Brain microvascular endothelial cell (primary cell): Measurements from ENCODE around the gene ANKRD55.

ENCODE experiments used
- DNase-seq: peaks from one replicate; pipeline ENCODE4 v3.0.0-alpha.2; 2020
- H3K27ac ChIP-seq: fragments of 250-450 bp; sonication (Bioruptor Pico); 2 replicates; pipeline ENCODE4 v1.5.1; 2020; ENCODE audit warnings: mild to moderate bottlenecking, moderate library complexity
- H3K27me3 ChIP-seq: fragments of 250-450 bp; sonication (Bioruptor Pico); replicated peaks from 2 replicates; pipeline ENCODE4 v1.5.1; 2020; ENCODE audit warnings: mild to moderate bottlenecking
- H3K36me3 ChIP-seq: fragments of 250-450 bp; sonication (Bioruptor Pico); replicated peaks from 2 replicates; pipeline ENCODE4 v1.5.1; 2020; ENCODE audit warnings: mild to moderate bottlenecking
- H3K4me3 ChIP-seq: 2 replicates; pipeline ENCODE4 v1.5.1; 2011; ENCODE audit warnings: low read depth, mild to moderate bottlenecking, control low read depth, low read length, moderate library complexity
- in situ Hi-C: cut with HindIII; loops from 2 replicates; pipeline ENCODE4 v1.10.0; 2017; ENCODE audit warnings: low sequenced_read_pairs, low pct_ligation_motif_present
- TF ChIP-seq, protein P1 (sequence below): IDR thresholded peaks from 2 replicates; pipeline ENCODE4 v1.5.1; 2011; ENCODE audit warnings: low read depth, mild to moderate bottlenecking, moderate library complexity, low read length, control low read depth, inconsistent platforms; ENCODE audit errors: missing control alignments

Gene ANKRD55

DNA sequence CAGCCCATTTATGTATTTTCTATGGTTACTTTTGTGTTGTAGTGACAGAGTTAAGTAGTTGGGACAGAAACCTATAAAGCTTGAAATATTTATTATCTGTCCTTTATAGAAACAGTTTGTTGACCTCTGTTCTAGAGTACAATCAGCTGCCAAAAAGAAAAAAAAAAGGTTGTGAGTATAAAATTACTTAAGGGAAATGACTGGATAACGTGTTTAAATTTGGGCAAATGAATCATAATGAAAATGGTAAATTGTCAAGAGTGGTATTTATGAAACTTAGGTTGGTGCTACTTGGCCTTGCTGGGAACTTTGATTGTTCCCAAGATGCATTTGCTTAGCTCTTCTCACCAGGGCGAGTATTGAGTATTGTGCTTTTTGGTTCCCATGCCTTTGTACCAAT, 168.1 kb downstream of the ANKRD55 start:
- no peak for DNase-seq
- no peaks in the 10 kb centered on the region for H3K36me3 ChIP-seq
- no peaks in the 10 kb centered on the region for H3K27me3 ChIP-seq
- in situ Hi-C loops: no loop called here
- no peak overlapping the region for H3K4me3 ChIP-seq
- H3K27ac ChIP-seq: no peak overlapping the region
- TF ChIP-seq, protein P1, sequence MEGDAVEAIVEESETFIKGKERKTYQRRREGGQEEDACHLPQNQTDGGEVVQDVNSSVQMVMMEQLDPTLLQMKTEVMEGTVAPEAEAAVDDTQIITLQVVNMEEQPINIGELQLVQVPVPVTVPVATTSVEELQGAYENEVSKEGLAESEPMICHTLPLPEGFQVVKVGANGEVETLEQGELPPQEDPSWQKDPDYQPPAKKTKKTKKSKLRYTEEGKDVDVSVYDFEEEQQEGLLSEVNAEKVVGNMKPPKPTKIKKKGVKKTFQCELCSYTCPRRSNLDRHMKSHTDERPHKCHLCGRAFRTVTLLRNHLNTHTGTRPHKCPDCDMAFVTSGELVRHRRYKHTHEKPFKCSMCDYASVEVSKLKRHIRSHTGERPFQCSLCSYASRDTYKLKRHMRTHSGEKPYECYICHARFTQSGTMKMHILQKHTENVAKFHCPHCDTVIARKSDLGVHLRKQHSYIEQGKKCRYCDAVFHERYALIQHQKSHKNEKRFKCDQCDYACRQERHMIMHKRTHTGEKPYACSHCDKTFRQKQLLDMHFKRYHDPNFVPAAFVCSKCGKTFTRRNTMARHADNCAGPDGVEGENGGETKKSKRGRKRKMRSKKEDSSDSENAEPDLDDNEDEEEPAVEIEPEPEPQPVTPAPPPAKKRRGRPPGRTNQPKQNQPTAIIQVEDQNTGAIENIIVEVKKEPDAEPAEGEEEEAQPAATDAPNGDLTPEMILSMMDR: no peak

DNA sequence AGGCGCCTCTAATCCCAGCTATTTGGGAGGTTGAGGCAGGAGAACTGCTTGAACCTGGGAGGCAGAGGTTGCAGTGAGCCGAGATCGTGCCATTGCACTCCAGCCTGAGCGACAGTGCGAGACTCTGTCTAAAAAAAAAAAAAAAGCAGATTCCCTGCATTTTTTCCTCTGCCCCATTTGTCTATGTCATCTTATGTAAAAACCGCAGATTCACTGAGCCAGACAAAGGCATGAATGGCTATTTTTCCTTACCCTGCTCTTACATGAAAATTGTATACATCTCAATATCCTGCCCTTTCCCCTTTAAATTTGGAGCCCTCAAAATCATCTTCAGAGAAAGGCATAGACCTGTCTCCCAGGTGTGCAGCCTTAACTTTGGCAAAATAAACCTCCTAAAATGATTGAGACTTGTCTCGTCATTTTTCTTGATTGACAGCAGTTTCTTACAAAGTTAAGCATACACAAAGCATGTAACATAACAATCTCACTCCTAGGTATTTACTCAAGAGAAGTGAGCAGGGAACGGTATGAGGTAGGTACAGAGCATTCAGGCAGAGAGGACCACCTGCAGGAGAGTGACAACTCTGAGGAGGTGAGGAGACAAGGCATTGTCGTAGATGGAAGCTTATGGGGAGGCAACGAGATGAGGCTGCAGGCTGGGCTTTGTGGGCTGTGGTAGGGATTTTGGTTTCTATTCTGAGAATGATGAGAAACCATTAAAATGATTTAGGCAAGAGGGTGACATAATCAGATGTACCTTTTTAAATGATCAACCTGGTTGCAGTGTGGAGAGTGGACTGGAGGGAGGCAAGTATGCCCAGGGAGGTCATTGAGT, 172.6 kb downstream of the ANKRD55 start:
- DNase-seq: no peak
- TF ChIP-seq, protein P1: no peak

DNA sequence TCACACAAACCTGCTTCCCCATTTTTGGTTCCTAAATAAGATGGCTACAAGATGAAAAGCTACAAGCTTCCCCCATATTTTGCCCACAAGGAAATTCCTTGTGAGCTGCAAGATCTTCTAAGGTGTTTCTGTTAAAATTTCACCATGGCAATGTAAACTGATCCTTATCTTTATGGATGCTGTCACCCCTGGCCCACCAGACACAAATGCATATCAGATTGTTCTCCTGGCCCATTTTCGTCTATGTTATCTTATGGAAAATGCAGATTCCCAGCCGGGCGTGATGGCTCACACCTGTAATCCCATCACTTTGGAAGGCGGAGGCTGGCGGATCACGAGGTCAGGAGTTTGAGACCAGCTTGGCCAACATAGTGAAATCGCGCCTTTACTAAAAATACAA, 173.3 kb downstream of the ANKRD55 start:
- H3K36me3 ChIP-seq: no peaks in the 10 kb centered on the region
- no peak for DNase-seq
- no peak overlapping the region for H3K4me3 ChIP-seq
- TF ChIP-seq, protein P1: no peak
- in situ Hi-C loops: no loop called here
- no peaks in the 10 kb centered on the region for H3K27me3 ChIP-seq
- H3K27ac ChIP-seq: no peak overlapping the region

More for the DNA sequence above, 172.6 kb downstream of the ANKRD55 start:
- Histone ChIP-seq H3K36me3 (no peaks in the 10 kb centered on the region), H3K27me3 (no peaks in the 10 kb centered on the region), H3K27ac (no peak overlapping the region), H3K4me3 (no peak overlapping the region)
- in situ Hi-C loops: no loop called here

DNA sequence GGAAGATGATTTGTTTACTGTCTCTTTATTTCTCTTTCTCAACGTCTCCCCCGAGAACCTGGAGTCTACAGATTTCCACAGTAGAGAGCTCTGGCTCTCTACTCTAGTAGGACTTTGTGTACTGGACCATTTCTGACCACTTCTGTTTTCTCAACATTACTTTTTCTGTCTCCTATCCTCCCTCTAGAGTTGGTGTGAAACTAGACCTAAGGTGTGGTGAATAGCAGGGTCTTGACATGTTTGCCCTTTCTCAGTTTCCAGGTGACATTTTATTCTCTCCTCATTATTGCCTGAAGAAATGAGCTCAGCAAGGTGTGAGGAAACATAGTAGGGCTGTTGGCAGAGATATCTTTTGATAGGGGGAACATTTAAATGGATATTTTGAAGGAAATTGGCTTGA, 176.3 kb downstream of the ANKRD55 start:
- TF ChIP-seq, protein P1: no peak
- Histone ChIP-seq H3K27me3 (no peaks in the 10 kb centered on the region), H3K4me3 (no peak overlapping the region), H3K36me3 (no peaks in the 10 kb centered on the region), H3K27ac (no peak overlapping the region)
- DNase-seq: no peak
- in situ Hi-C loops: no loop called here

DNA sequence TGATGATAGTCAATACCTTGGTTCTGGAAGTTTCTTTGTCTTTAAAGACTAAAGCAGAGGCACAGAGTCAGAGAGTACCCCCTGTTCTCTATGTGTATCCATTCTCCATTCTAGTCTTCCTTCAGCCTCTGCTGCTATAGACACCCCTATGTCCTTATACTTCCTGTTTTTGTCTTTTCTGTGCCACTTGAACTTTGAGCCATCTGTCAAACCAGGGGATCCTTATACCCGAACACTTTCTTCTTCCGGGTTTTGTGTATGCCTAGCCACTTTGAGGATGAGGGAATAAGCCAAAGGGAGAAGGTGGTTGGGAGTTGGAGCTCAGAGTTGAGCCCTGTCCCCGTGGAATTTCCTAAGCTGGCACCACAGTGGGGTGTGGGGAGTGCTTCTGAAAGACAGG, 177.3 kb downstream of the ANKRD55 start:
- TF ChIP-seq, protein P1: no peak
- H3K27ac ChIP-seq: no peak overlapping the region
- in situ Hi-C loops: no loop called here
- DNase-seq: no peak
- no peak overlapping the region for H3K4me3 ChIP-seq
- H3K27me3 ChIP-seq: no peaks in the 10 kb centered on the region
- H3K36me3 ChIP-seq: no peaks in the 10 kb centered on the region

DNA sequence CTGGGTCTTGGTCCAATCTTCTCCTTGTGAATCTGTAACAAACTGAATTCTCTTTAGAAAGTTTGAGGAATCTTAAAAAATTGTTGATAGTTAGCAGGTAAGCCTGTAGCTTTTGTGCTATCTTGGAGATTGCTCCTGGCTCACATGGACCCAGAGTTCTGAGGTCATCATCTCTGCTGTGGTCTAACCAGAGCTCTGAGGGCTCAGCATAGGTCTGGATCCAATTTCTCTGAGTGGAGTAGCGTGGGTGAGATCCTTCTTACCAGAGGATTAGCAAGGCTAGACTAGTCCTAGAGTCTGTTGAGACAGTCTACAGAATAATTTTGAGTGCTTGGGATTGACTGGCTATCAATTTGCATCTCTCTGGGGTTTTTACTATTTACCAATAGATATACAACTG, 177.8 kb downstream of the ANKRD55 start:
- no peaks in the 10 kb centered on the region for H3K27me3 ChIP-seq
- no peak overlapping the region for H3K4me3 ChIP-seq
- no peak overlapping the region for H3K27ac ChIP-seq
- TF ChIP-seq, protein P1: no peak
- no peaks in the 10 kb centered on the region for H3K36me3 ChIP-seq
- in situ Hi-C loops: no loop called here
- DNase-seq: no peak
